Measurements from ENCODE around the gene OPTN. TPM values are rescaled to one million over a fixed set of nuclear protein-coding genes. Genes with fewer than 3 reads are reported as not detected.

OPTN gene
- total and polyA plus RNA-seq, 2 of the 8 experiments (the other 6 are each of a cell fraction or from before 2014, with no cell fraction given), result 4.8 to 20.1 TPM

DNA sequence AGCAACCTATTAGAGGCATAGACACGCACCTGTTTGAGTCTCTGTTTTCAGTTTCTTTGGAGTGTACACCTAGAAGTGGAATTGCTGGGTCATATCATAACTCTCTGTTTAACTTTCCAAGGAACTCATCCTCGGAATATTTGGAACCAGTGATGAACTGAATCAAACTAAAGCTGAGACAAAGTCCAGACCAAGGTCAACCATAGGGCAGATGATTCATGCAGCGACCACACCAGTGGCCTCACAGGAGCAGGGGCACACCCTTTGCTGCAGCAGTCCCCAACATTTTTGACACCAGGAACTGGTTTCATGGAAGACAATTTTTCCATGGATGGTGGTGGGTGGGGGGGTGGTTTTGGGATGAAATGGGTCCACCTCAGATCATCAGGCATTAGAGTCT is 4.9 kb upstream of the OPTN start:
- no peaks in the 10 kb centered on the region for H4K20me1 ChIP-seq (replicated peaks in 1 of 2; ENCODE audit: control insufficient read depth in 1 of 2, insufficient read depth in 2 of 2, low read length in 2 of 2)
- no peaks in the 10 kb centered on the region for H3K79me1 ChIP-seq (ENCODE audit: low read depth, low read length)
- H3K56ac ChIP-seq (replicated peaks; ENCODE audit: insufficient read length, low read depth, low read length), result no peak overlapping the region
- H3K27me3 ChIP-seq (replicated peaks in 1 of 4; ENCODE audit: control insufficient read depth in 3 of 4, extremely low read depth in 1 of 4, insufficient read depth in 3 of 4, low read length in 3 of 4), result no peaks in the 10 kb centered on the region
- H2BK12ac ChIP-seq (ENCODE audit: low read depth, low read length), result no peak overlapping the region
- H3K14ac ChIP-seq (ENCODE audit: insufficient read length), result no peak overlapping the region
- FAIRE-seq (no peak), DNase-seq (ENCODE audit: low read depth in 1 of 2, low spot score in 2 of 2) (no peak)
- H2AK5ac ChIP-seq (ENCODE audit: low read depth, low read length), result no peak overlapping the region
- H2AFZ ChIP-seq (ENCODE audit: low read length), result no peak overlapping the region
- CTCF ChIA-PET (ENCODE audit: partially characterized antibody), result no interaction called here
- H2BK5ac ChIP-seq (ENCODE audit: low read depth, low read length), result no peak overlapping the region
- H3K4me3 ChIP-seq (ENCODE audit: extremely low read depth in 1 of 4, insufficient read depth in 2 of 4, low read depth in 3 of 4, low read length in 4 of 4), result no peak overlapping the region
- no peak overlapping the region for H3K23ac ChIP-seq (ENCODE audit: insufficient read length)
- H3K4me1 ChIP-seq (replicated peaks in 1 of 4; ENCODE audit: control insufficient read depth in 3 of 4, insufficient read depth in 4 of 4, low read length in 3 of 4), result no peaks in the 10 kb centered on the region
- no peaks in the 10 kb centered on the region for H3K9me3 ChIP-seq (ENCODE audit: insufficient read depth in 2 of 2, low read depth in 1 of 2, low read length in 1 of 2)
- no peak overlapping the region for H3K18ac ChIP-seq (ENCODE audit: extremely low read depth, low read length)
- WGBS, 2 experiments (ENCODE audit: extremely low coverage in 1 of 2, insufficient coverage in 1 of 2, insufficient read length in 1 of 2, insufficient replicate concordance in 2 of 2, low coverage in 1 of 2, low lambda C conversion rate in 2 of 2, missing lambda C conversion rate in 1 of 2), result 92% methylated on average over 3 of the region's 3 CpGs; no CpG with 5 or more reads in 1 of the 2 experiments
- POLR2A ChIA-PET (ENCODE audit: partially characterized antibody), result no interaction called here
- H3K23me2 ChIP-seq (ENCODE audit: low read depth, low read length), result no peaks in the 10 kb centered on the region; the same call in 1 of the 2 replicates
- H2BK20ac ChIP-seq (ENCODE audit: low read length), result no peak overlapping the region
- no peak overlapping the region for H3K9ac ChIP-seq (replicated peaks in 1 of 4; ENCODE audit: extremely low read depth in 1 of 4, low read depth in 3 of 4, low read length in 3 of 4)
- H4K8ac ChIP-seq (ENCODE audit: extremely low read depth, insufficient read depth, low read length), result no peak overlapping the region
- no peak overlapping the region for H4K91ac ChIP-seq (replicated peaks; ENCODE audit: insufficient read length, low read length)
- H4K5ac ChIP-seq (ENCODE audit: insufficient read length, low read depth, low read length), result no peak overlapping the region
- H2BK120ac ChIP-seq (replicated peaks; ENCODE audit: low read depth, low read length), result no peak overlapping the region
- no peak overlapping the region for H3K27ac ChIP-seq (ENCODE audit: low read depth, low read length)
- H3K79me2 ChIP-seq (ENCODE audit: control insufficient read depth in 1 of 2, insufficient read depth in 2 of 2, low read length in 2 of 2), result no peaks in the 10 kb centered on the region
- H2BK15ac ChIP-seq (ENCODE audit: low read length), result no peak overlapping the region
- no peak overlapping the region for H3K4me2 ChIP-seq (ENCODE audit: insufficient read depth in 1 of 2, low read depth in 2 of 2, low read length in 2 of 2)
- no peak overlapping the region for H3K4ac ChIP-seq (replicated peaks; ENCODE audit: insufficient read length, low read depth, low read length)
- H3K36me3 ChIP-seq (ENCODE audit: control insufficient read depth in 2 of 4, insufficient read depth in 4 of 4, low read length in 3 of 4), result no peaks in the 10 kb centered on the region
- TF ChIP-seq HDAC6 (IDR thresholded peaks at IDR 0.05; ENCODE audit: low read depth, low read length) (no peak), KDM5A (IDR thresholded peaks at IDR 0.05; ENCODE audit: low read length) (no peak), JUND (IDR thresholded peaks at IDR 0.05; ENCODE audit: low read length) (no peak), RBBP5 (IDR thresholded peaks at IDR 0.05; ENCODE audit: borderline replicate concordance, low read depth, low read length) (no peak), SRF (IDR thresholded peaks at IDR 0.05; ENCODE audit: low read depth, low read length) (no peak), KDM4A (IDR thresholded peaks at IDR 0.05; ENCODE audit: low read depth, low read length, severe bottlenecking) (no peak)

Data from H1 (cell line).